GM23338 (cell line): ENCODE results near the gene KIF20B.

Experiments used
- CTCF ChIP-seq, 2 experiments: fragments of 200-600 bp in 1 of 2; sonication (generic) in 1 of 2; conservative IDR thresholded peaks; 2 replicates each; pipeline versions ENCODE4 v1.5.1 to v1.6.1; 2016 to 2017; ENCODE audit warnings: antibody characterized with exemption in 2 of 2, low read depth in 2 of 2, mild to moderate bottlenecking in 2 of 2, moderate library complexity in 1 of 2
- EZH2 ChIP-seq: fragments of 200-600 bp; sonication (generic); IDR thresholded peaks from one replicate; pipeline ENCODE4 v1.8.0; 2017; ENCODE audit warnings: antibody characterized with exemption, mild to moderate bottlenecking, low read depth; ENCODE audit not compliant: unreplicated experiment
- EZH2phosphoT487 ChIP-seq: fragments of 200-600 bp; sonication (generic); IDR thresholded peaks from one replicate; pipeline ENCODE4 v1.8.1; 2018; ENCODE audit warnings: antibody characterized with exemption; ENCODE audit not compliant: unreplicated experiment
- JUNB ChIP-seq: IDR thresholded peaks from one replicate; pipeline ENCODE4 v1.6.1; 2016; ENCODE audit warnings: antibody characterized with exemption; ENCODE audit not compliant: unreplicated experiment
- NANOG ChIP-seq: IDR thresholded peaks from 2 replicates; pipeline ENCODE4 v1.6.1; 2016; ENCODE audit warnings: antibody characterized with exemption, borderline replicate concordance
- POLR2AphosphoS5 ChIP-seq: IDR thresholded peaks from 2 replicates; pipeline ENCODE4 v1.6.1; 2016; ENCODE audit warnings: antibody characterized with exemption, low read depth
- REST ChIP-seq: IDR thresholded peaks from one replicate; pipeline ENCODE4 v1.6.1; 2018; ENCODE audit warnings: antibody characterized with exemption; ENCODE audit not compliant: unreplicated experiment

- TF ChIP-seq EZH2 (no peak), CTCF (conservative IDR thresholded peaks at IDR 0.05; ENCODE audit: low read depth in 2 of 2) (no peak), JUNB (no peak), REST (no peak), NANOG (no peak), POLR2AphosphoS5 (no peak), EZH2phosphoT487 (no peak)
Observed at GRCh38 chr10:89700923-89701241, 508 bp upstream of the KIF20B start.
